Prostate gland (tissue), 2 donors: ENCODE data around the gene JOSD1. TPM values are rescaled to one million over a fixed set of nuclear protein-coding genes. Genes with fewer than 3 reads are reported as not detected.

Experiments
- DNase-seq: peaks from one replicate; pipeline ENCODE4 v3.0.0-alpha.2; 2019; ENCODE audit warnings: low spot score
- H3K27ac ChIP-seq, 2 donors: fragments of 200-600 bp; sonication (generic); 2 replicates each; pipeline ENCODE4 v1.5.1; 2017 to 2019
- H3K27me3 ChIP-seq: fragments of 200-600 bp; sonication (generic); replicated peaks from 2 replicates; pipeline ENCODE4 v1.5.1; 2019; ENCODE audit not compliant: insufficient read depth
- H3K36me3 ChIP-seq, 2 donors: fragments of 200-600 bp; sonication (generic); 1 replicate in 1 of 2; 2 replicates in 1 of 2; pipeline versions ENCODE4 v1.5.1 to v1.8.1; 2017 to 2019
- H3K4me1 ChIP-seq: fragments of 200-600 bp; sonication (generic); replicated peaks from 2 replicates; pipeline ENCODE4 v1.5.1; 2019
- H3K4me3 ChIP-seq, 2 donors: fragments of 200-600 bp; sonication (generic); 2 replicates each; pipeline ENCODE4 v1.5.1; 2017 to 2019
- H3K9me3 ChIP-seq: fragments of 200-600 bp; sonication (generic); 2 replicates; pipeline ENCODE4 v1.5.1; 2017
- CTCF ChIP-seq, 4 experiments: fragments of 200-600 bp in 2 of 4; fragments of 450-650 bp in 2 of 4; sonication (generic) in 2 of 4; IDR thresholded peaks; 1 replicate in 3 of 4; 2 replicates in 1 of 4; pipeline ENCODE4 v1.5.1; 2016 to 2019; ENCODE audit warnings: antibody characterized with exemption in 4 of 4, mild to moderate bottlenecking in 2 of 4, moderate library complexity in 2 of 4
- POLR2A ChIP-seq: fragments of 450-650 bp; IDR thresholded peaks from one replicate; pipeline ENCODE4 v1.6.1; 2016; ENCODE audit warnings: antibody characterized with exemption, mild to moderate bottlenecking
- POLR2AphosphoS5 ChIP-seq: sonication (generic); formaldehyde crosslinking; IDR thresholded peaks from one replicate; pipeline ENCODE4 v1.6.1; 2017; ENCODE audit warnings: antibody characterized with exemption
- WGBS: methylation state at CpG from one replicate; pipeline ENCODE4 v1.1.5; 2018; 5-methylcytosine and 5-hydroxymethylcytosine counted together
- intact Hi-C: fragments of 100-400 bp; cut with DNase I; formaldehyde crosslinking; loops from one replicate; pipeline ENCODE4 v1.14.2; 2022
- small RNA-seq, 2 donors: library from RNA; depleted of rRNA; stranded (forward); fragments of <200 nt; gene quantifications; one replicate each; pipeline ENCODE3, GENCODE V24; 2016
- total RNA-seq, 2 donors: library from RNA; depleted of rRNA; stranded (reverse); fragments of >200 nt; gene quantifications; one replicate each; pipeline ENCODE4 v1.1.0, GENCODE V29; 2016

The JOSD1 gene
- total RNA-seq, 2 donors from 2014 or later, result 56.7 to 69.2 TPM

GRCh38 chr22:38638728-38639127 lies 62.0 kb downstream of the JOSD1 start:
- TF ChIP-seq POLR2AphosphoS5 (no peak), POLR2A (no peak), CTCF (IDR thresholded peaks at IDR 0.05) (no peak)
- Histone ChIP-seq H3K27me3 (no peaks in the 10 kb centered on the region), H3K27ac (no peak overlapping the region), H3K4me1 (no peaks in the 10 kb centered on the region), H3K4me3 (no peak overlapping the region), H3K9me3 (no peaks in the 10 kb centered on the region), H3K36me3 (no peaks in the 10 kb centered on the region)
- DNase-seq, result no peak
- intact Hi-C loops, result no loop called here
- 89% methylated on average over 3 of the region's 3 CpGs for WGBS

GRCh38 chr22:38638216-38638615 lies 62.5 kb downstream of the JOSD1 start:
- Histone ChIP-seq H3K4me3 (no peak overlapping the region), H3K27ac (no peak overlapping the region), H3K9me3 (no peaks in the 10 kb centered on the region), H3K4me1 (no peaks in the 10 kb centered on the region), H3K36me3 (no peaks in the 10 kb centered on the region), H3K27me3 (no peaks in the 10 kb centered on the region)
- intact Hi-C loops, result no loop called here
- TF ChIP-seq CTCF (IDR thresholded peaks at IDR 0.05), result no peak
- TF ChIP-seq POLR2AphosphoS5, result no peak
- TF ChIP-seq POLR2A, result no peak
- 100% methylated on average over 2 of the region's 2 CpGs for WGBS
- DNase-seq, result no peak

Small RNA genes within 50 kb of the gene (small RNA-seq; reads per million reads assigned to genes)
- 0 reads per million in 2 donors for gene AL021707.8

Other genes starting within 250 kb of the JOSD1 start
- 1 to 10 TPM in 1 of 2 donors, not detected in 1; 3.2 TPM for gene KCNJ4, start 245.7 kb downstream of the JOSD1 start, total RNA-seq
- 10 to 100 TPM; 13.8 to 25.4 TPM for gene KDELR3, start 232.8 kb downstream of the JOSD1 start, total RNA-seq
- 100 to 1,000 TPM; 374 to 600 TPM for gene DDX17, start 194.6 kb downstream of the JOSD1 start, total RNA-seq
- gene DMC1, start 130.8 kb downstream of the JOSD1 start, total RNA-seq, result 1 to 10 TPM in 1 of 2 donors, under 1 TPM in 1; 0.23 to 3.2 TPM
- gene FAM227A, start 44.6 kb downstream of the JOSD1 start, total RNA-seq, result 1 to 10 TPM; 1.0 to 2.2 TPM
- gene CBY1, start 44.3 kb downstream of the JOSD1 start, total RNA-seq, result 10 to 100 TPM; 24.7 to 41.0 TPM
- gene TOMM22, start 19.0 kb downstream of the JOSD1 start, total RNA-seq, result 10 to 100 TPM; 44.5 to 50.8 TPM
- 10 to 100 TPM; 61.9 to 74.5 TPM for gene GTPBP1, start 5.0 kb upstream of the JOSD1 start, total RNA-seq
- 100 to 1,000 TPM; 401 to 445 TPM for gene SUN2, start 55.1 kb upstream of the JOSD1 start, total RNA-seq
- 10 to 100 TPM; 36.9 to 41.8 TPM for gene DNAL4, start 93.2 kb upstream of the JOSD1 start, total RNA-seq
- gene NPTXR, start 143.1 kb upstream of the JOSD1 start, total RNA-seq, result 10 to 100 TPM; 12.6 to 36.2 TPM
- gene CBX6, start 171.3 kb upstream of the JOSD1 start, total RNA-seq, result 10 to 100 TPM; 39.9 to 56.2 TPM